GM19025 (cell line): ENCODE results near the gene KIAA1191.

ENCODE experiments used
- ATAC-seq: cut with Tn5 transposase; IDR thresholded peaks from one replicate; pipeline ENCODE4 v1.9.1; 2021; ENCODE audit warnings: mild to moderate bottlenecking, low read depth, moderate library complexity; ENCODE audit not compliant: unreplicated experiment

The KIAA1191 gene

GRCh38 chr5:176389135-176390123 lies 27.9 kb upstream of the KIAA1191 start:
- ATAC-seq = peak; percentile 26

GRCh38 chr5:176388444-176389134 lies 27.0 kb upstream of the KIAA1191 start, which contains the start of the genes HIGD2A and NOP16:
TSS of gene HIGD2A (plus strand) at chr5:176388751. CDS start at chr5:176388820, 69 bp downstream.
TSS of gene NOP16 (minus strand) at chr5:176388598. CDS start at chr5:176388539, 59 bp downstream.
- ATAC-seq = peak; percentile 87

- no peak for ATAC-seq
Observed at GRCh38 chr5:176388003-176388443, 26.5 kb upstream of the KIAA1191 start.

- no peak for ATAC-seq
Observed at GRCh38 chr5:176387384-176387925, 25.9 kb upstream of the KIAA1191 start.

GRCh38 chr5:176386491-176386890 lies 24.9 kb upstream of the KIAA1191 start:
- no peak for ATAC-seq

GRCh38 chr5:176384991-176385390 lies 23.4 kb upstream of the KIAA1191 start:
- ATAC-seq = no peak

GRCh38 chr5:176384366-176384930 lies 22.9 kb upstream of the KIAA1191 start:
- ATAC-seq = no peak

- ATAC-seq = no peak
Observed at GRCh38 chr5:176383961-176384360, 22.4 kb upstream of the KIAA1191 start.

- ATAC-seq = no peak
Observed at GRCh38 chr5:176383248-176383905, 21.8 kb upstream of the KIAA1191 start.

GRCh38 chr5:176382721-176383120 lies 21.2 kb upstream of the KIAA1191 start:
- ATAC-seq = no peak

GRCh38 chr5:176381979-176382378 lies 20.4 kb upstream of the KIAA1191 start:
- no peak for ATAC-seq

- no peak for ATAC-seq
Observed at GRCh38 chr5:176381423-176381822, 19.9 kb upstream of the KIAA1191 start.

- no peak for ATAC-seq
Observed at GRCh38 chr5:176379881-176380280, 18.3 kb upstream of the KIAA1191 start.

- no peak for ATAC-seq
Observed at GRCh38 chr5:176373100-176373818, 11.7 kb upstream of the KIAA1191 start.

GRCh38 chr5:176371621-176372539 lies 10.3 kb upstream of the KIAA1191 start:
- ATAC-seq = no peak

- ATAC-seq = no peak
Observed at GRCh38 chr5:176369934-176370711, 8.6 kb upstream of the KIAA1191 start.

GRCh38 chr5:176368726-176369125 lies 7.2 kb upstream of the KIAA1191 start:
- no peak for ATAC-seq
